Loucy (cell line): ENCODE measurements around the gene EGLN1.

Source experiments
- H2AFZ ChIP-seq: fragments of 200-600 bp; sonication (generic); 2 replicates; pipeline ENCODE4 v1.6.0; 2016; ENCODE audit warnings: antibody characterized with exemption, mild to moderate bottlenecking, low read length, moderate library complexity
- H3F3A ChIP-seq: fragments of 200-600 bp; 2 replicates; pipeline ENCODE4 v1.6.0; 2016; ENCODE audit warnings: antibody characterized with exemption, low read depth, mild to moderate bottlenecking
- H3K27me3 ChIP-seq: fragments of 200-600 bp; sonication (generic); 2 replicates; pipeline ENCODE4 v1.6.1; 2014; ENCODE audit warnings: low read length, mild to moderate bottlenecking; ENCODE audit not compliant: insufficient read depth, poor library complexity, severe bottlenecking
- H3K36me3 ChIP-seq: fragments of 200-600 bp; sonication (generic); 2 replicates; pipeline ENCODE4 v1.6.1; 2016; ENCODE audit warnings: low read length; ENCODE audit not compliant: insufficient read depth
- H3K4me1 ChIP-seq: fragments of 200-600 bp; sonication (generic); 2 replicates; pipeline ENCODE4 v1.5.1; 2014; ENCODE audit warnings: low read length, mild to moderate bottlenecking; ENCODE audit not compliant: insufficient read depth, poor library complexity, severe bottlenecking
- H3K4me2 ChIP-seq: fragments of 200-600 bp; sonication (generic); 2 replicates; pipeline ENCODE4 v1.6.0; 2014; ENCODE audit warnings: antibody characterized with exemption, low read length, low read depth, mild to moderate bottlenecking; ENCODE audit not compliant: poor library complexity, severe bottlenecking
- H3K4me3 ChIP-seq: fragments of 200-600 bp; sonication (generic); 2 replicates; pipeline ENCODE4 v1.5.1; 2014; ENCODE audit warnings: low read length, mild to moderate bottlenecking, mixed read lengths; ENCODE audit not compliant: poor library complexity, severe bottlenecking
- H3K79me2 ChIP-seq: fragments of 200-600 bp; sonication (generic); 2 replicates; pipeline ENCODE4 v1.6.1; 2014; ENCODE audit warnings: low read length; ENCODE audit not compliant: insufficient read depth
- H3K9ac ChIP-seq: fragments of 200-600 bp; sonication (generic); 2 replicates; pipeline ENCODE4 v1.6.0; 2014; ENCODE audit warnings: mild to moderate bottlenecking, low read depth, low read length, moderate library complexity; ENCODE audit not compliant: poor library complexity, severe bottlenecking
- H3K9me2 ChIP-seq: fragments of 200-600 bp; sonication (generic); replicated peaks from 2 replicates; pipeline ENCODE4 v1.6.1; 2016; ENCODE audit warnings: low read depth, low read length, mixed read lengths
- H3K9me3 ChIP-seq: fragments of 200-600 bp; sonication (generic); 2 replicates; pipeline ENCODE4 v1.6.1; 2014; ENCODE audit warnings: mild to moderate bottlenecking, antibody characterized with exemption, low read length, low read depth; ENCODE audit not compliant: insufficient read depth
- H4K20me1 ChIP-seq: fragments of 200-600 bp; sonication (generic); 2 replicates; pipeline ENCODE4 v1.6.0; 2014; ENCODE audit warnings: antibody characterized with exemption, low read length, mild to moderate bottlenecking; ENCODE audit not compliant: insufficient read depth, poor library complexity, severe bottlenecking
- EZH2phosphoT487 ChIP-seq: fragments of 200-600 bp; IDR thresholded peaks from 2 replicates; pipeline ENCODE4 v1.6.1; 2018; ENCODE audit warnings: antibody characterized with exemption, mild to moderate bottlenecking, moderate library complexity, borderline replicate concordance
- TF ChIP-seq, protein P1 (sequence below): fragments of 200-600 bp; sonication (generic); conservative IDR thresholded peaks from 2 replicates; pipeline ENCODE4 v1.5.1; 2014; ENCODE audit warnings: mild to moderate bottlenecking, antibody characterized with exemption, low read length

EGLN1 gene

DNA sequence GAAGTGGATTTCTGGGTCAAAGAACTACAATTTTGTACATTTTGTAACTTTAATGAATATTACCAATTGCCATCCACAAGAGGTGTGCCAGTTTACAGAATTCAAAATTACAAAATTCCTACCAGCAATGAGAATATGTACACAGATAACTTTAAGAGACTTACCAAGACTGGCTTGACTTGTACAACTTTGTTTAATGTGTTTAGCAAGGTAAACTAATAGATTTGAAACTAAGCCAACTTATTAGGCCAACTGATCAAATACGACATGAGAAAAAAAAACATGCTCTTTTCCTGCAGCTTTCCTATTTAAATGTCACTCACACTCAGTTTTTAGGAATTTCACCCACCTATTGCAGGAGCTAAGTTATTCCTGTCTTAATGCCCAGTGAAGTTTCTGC is 95.8 kb downstream of the EGLN1 start:
- Histone ChIP-seq H4K20me1 (no peaks in the 10 kb centered on the region), H3K4me3 (no peak overlapping the region), H3F3A (no peaks in the 10 kb centered on the region), H2AFZ (no peak overlapping the region), H3K9me2 (no peaks in the 10 kb centered on the region), H3K9ac (no peak overlapping the region), H3K4me1 (no peaks in the 10 kb centered on the region), H3K9me3 (no peaks in the 10 kb centered on the region), H3K36me3 (no peaks in the 10 kb centered on the region), H3K79me2 (no peaks in the 10 kb centered on the region), H3K27me3 (no peaks in the 10 kb centered on the region), H3K4me2 (no peak overlapping the region)
- no peak for TF ChIP-seq EZH2phosphoT487
- TF ChIP-seq, protein P1, sequence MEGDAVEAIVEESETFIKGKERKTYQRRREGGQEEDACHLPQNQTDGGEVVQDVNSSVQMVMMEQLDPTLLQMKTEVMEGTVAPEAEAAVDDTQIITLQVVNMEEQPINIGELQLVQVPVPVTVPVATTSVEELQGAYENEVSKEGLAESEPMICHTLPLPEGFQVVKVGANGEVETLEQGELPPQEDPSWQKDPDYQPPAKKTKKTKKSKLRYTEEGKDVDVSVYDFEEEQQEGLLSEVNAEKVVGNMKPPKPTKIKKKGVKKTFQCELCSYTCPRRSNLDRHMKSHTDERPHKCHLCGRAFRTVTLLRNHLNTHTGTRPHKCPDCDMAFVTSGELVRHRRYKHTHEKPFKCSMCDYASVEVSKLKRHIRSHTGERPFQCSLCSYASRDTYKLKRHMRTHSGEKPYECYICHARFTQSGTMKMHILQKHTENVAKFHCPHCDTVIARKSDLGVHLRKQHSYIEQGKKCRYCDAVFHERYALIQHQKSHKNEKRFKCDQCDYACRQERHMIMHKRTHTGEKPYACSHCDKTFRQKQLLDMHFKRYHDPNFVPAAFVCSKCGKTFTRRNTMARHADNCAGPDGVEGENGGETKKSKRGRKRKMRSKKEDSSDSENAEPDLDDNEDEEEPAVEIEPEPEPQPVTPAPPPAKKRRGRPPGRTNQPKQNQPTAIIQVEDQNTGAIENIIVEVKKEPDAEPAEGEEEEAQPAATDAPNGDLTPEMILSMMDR: no peak

DNA sequence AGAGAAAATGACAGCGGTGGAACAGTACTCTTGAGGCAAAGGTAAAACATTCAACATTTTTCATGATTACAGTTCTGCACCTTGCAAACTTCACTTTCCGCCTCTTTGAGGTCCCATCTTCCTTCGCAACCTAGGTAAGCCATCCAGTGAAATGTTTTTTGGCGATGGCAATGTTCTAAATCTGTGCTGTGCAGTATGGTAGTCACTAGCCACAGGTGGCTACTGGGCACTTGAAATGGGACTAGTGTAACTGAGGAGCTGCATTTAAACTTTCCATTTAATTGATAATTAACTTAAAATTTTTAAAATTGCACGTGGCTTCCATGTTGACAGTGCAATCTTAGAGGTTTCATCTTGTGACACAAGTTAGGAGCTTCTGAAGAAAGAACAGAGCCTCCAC is 97.4 kb downstream of the EGLN1 start:
- no peaks in the 10 kb centered on the region for H3K36me3 ChIP-seq
- no peak overlapping the region for H3K4me2 ChIP-seq
- no peaks in the 10 kb centered on the region for H3K27me3 ChIP-seq
- no peaks in the 10 kb centered on the region for H3K9me3 ChIP-seq
- no peak overlapping the region for H3K9ac ChIP-seq
- no peaks in the 10 kb centered on the region for H3K9me2 ChIP-seq
- no peaks in the 10 kb centered on the region for H3F3A ChIP-seq
- no peak overlapping the region for H3K4me3 ChIP-seq
- H2AFZ ChIP-seq: no peak overlapping the region
- H4K20me1 ChIP-seq: no peaks in the 10 kb centered on the region
- no peaks in the 10 kb centered on the region for H3K4me1 ChIP-seq
- no peak for TF ChIP-seq EZH2phosphoT487
- TF ChIP-seq, protein P1: no peak
- H3K79me2 ChIP-seq: no peaks in the 10 kb centered on the region

DNA sequence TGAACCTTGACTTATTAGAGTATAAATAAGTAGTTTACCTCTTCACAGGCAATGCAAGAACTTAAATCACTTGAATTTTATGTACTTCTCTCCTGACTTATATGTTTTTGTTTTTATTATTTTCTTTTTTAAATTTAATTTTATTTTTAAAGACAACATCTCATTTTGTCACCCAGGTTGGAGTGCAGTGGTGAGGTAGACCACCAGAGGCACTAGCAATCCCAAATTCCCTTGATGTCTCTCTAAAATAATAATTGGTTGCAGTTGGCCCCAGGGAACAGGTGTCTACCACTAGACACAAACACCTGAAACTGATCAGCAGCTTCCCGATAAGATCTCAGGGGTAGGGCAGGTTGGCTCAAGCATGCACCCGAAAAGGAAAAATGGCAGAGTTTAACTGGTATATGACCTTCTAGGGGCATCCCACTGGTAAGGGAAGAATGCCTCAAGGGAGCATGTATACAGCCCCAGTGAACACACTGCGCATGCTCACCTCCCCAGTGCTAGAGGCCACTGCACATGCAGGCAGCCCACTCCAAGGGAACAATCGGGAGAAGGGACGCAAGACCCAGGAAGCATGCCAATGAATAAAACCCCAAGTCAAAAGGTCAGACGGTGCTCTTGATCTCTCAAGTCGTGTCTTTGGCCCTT is 99.1 kb downstream of the EGLN1 start:
- no peak for TF ChIP-seq EZH2phosphoT487
- TF ChIP-seq, protein P1: 0 out of 2 replicates have a peak, but pooled peaks have one; percentile 29
- Histone ChIP-seq H3K9ac (no peak overlapping the region), H2AFZ (no peak overlapping the region), H3K27me3 (no peaks in the 10 kb centered on the region), H3K79me2 (no peaks in the 10 kb centered on the region), H3F3A (no peaks in the 10 kb centered on the region), H3K36me3 (no peaks in the 10 kb centered on the region), H3K9me3 (no peaks in the 10 kb centered on the region), H3K9me2 (no peaks in the 10 kb centered on the region), H3K4me1 (no peaks in the 10 kb centered on the region), H4K20me1 (no peaks in the 10 kb centered on the region), H3K4me3 (no peak overlapping the region), H3K4me2 (no peak overlapping the region)
